AG09319 (cell line): Measurements from ENCODE around the gene TAF13.

Source experiments
- DNase-seq: peaks from one replicate; pipeline ENCODE4 v3.0.0-alpha.2; 2010; ENCODE audit warnings: low read depth; ENCODE audit errors: extremely low read depth
- CTCF ChIP-seq: IDR thresholded peaks from 2 replicates; pipeline ENCODE4 v1.5.1; 2011; ENCODE audit warnings: low read depth, mild to moderate bottlenecking, inconsistent platforms, low read length, moderate library complexity

TAF13 gene

GRCh38 chr1:109112652-109113285 lies 37.0 kb upstream of the TAF13 start:
- peak; percentile 70 for DNase-seq
- TF ChIP-seq CTCF: peak; percentile 98

- no peak for DNase-seq
- TF ChIP-seq CTCF: peak; percentile 35
These were observed 36.4 kb upstream of the TAF13 start for GRCh38 chr1:109112056-109112651.

GRCh38 chr1:109111386-109112055 lies 35.7 kb upstream of the TAF13 start:
- no peak for TF ChIP-seq CTCF

GRCh38 chr1:109109906-109110305 lies 34.1 kb upstream of the TAF13 start:
- TF ChIP-seq CTCF: no peak
- DNase-seq: no peak

More at GRCh38 chr1:109111386-109112055, 35.7 kb upstream of the TAF13 start:
- no peak for DNase-seq

- DNase-seq: no peak
- no peak for TF ChIP-seq CTCF
These were observed 32.0 kb upstream of the TAF13 start for GRCh38 chr1:109107785-109108184.

GRCh38 chr1:109105881-109106280 lies 30.1 kb upstream of the TAF13 start:
- TF ChIP-seq CTCF: no peak

More at GRCh38 chr1:109105881-109106280, 30.1 kb upstream of the TAF13 start:
- DNase-seq: no peak
